Fibroblast of lung (primary cell): Measurements from ENCODE around the gene KRT33A.
"Not testable (repeated sequence)": the region's sequence is repeated elsewhere in the genome, so short reads cannot be mapped to it uniquely, and the experiment has no call there.

ENCODE experiments used
- CTCF ChIP-seq, 2 donors: IDR thresholded peaks in 1 of 2; conservative IDR thresholded peaks in 1 of 2; 1 replicate in 1 of 2; 2 replicates in 1 of 2; pipeline ENCODE4 v1.5.1; 2011 to 2012; ENCODE audit warnings: low read length in 2 of 2, control low read depth in 1 of 2, inconsistent platforms in 1 of 2, low read depth in 1 of 2, mild to moderate bottlenecking in 1 of 2
- EZH2 ChIP-seq: IDR thresholded peaks from 2 replicates; pipeline ENCODE4 v1.5.1; 2012; ENCODE audit warnings: low read length, control low read depth, mild to moderate bottlenecking; ENCODE audit errors: missing control alignments

GRCh38 chr17:41381943-41382342 is 31.3 kb upstream of the KRT33A start, which contains the start of gene KRT34:
- not testable (repeated sequence) for TF ChIP-seq CTCF (conservative IDR thresholded peaks at IDR 0.05 in 1 of 2, IDR thresholded peaks at IDR 0.05 in 1 of 2; ENCODE audit: low read depth in 1 of 2, low read length in 2 of 2); EZH2
